GM19452 (cell line): ENCODE measurements around the gene NLRP2B.
"Not testable (repeated sequence)": the region's sequence is repeated elsewhere in the genome, so short reads cannot be mapped to it uniquely, and the experiment has no call there.

Experiments used
- ATAC-seq: cut with Tn5 transposase; IDR thresholded peaks from one replicate; pipeline ENCODE4 v1.9.1; 2021; ENCODE audit not compliant: unreplicated experiment

Gene NLRP2B

GRCh38 chrX:57680160-57680559 lies at the start of gene NLRP2B:
NLRP2B (minus strand) TSS chrX:57680260.
- no peak for ATAC-seq

GRCh38 chrX:57725995-57726394 lies 45.9 kb upstream of the NLRP2B start:
- ATAC-seq = not testable (repeated sequence)

GRCh38 chrX:57681341-57681740 lies 1.3 kb upstream of the NLRP2B start:
- ATAC-seq = no peak

GRCh38 chrX:57678686-57679428 lies 1.2 kb downstream of the NLRP2B start:
- ATAC-seq = no peak

GRCh38 chrX:57677132-57677858 lies 2.8 kb downstream of the NLRP2B start:
- no peak for ATAC-seq

GRCh38 chrX:57675320-57675719 lies 4.7 kb downstream of the NLRP2B start:
- ATAC-seq = no peak

GRCh38 chrX:57674861-57675260 lies 5.2 kb downstream of the NLRP2B start:
- ATAC-seq = no peak

GRCh38 chrX:57669961-57670360 lies 10.1 kb downstream of the NLRP2B start:
- ATAC-seq = no peak

- ATAC-seq = no peak
Measured at GRCh38 chrX:57667010-57667409, 13.1 kb downstream of the NLRP2B start.

- no peak for ATAC-seq
Measured at GRCh38 chrX:57655065-57655464, 25.0 kb downstream of the NLRP2B start.

GRCh38 chrX:57652705-57653104 lies 27.4 kb downstream of the NLRP2B start:
- no peak for ATAC-seq

- no peak for ATAC-seq
Measured at GRCh38 chrX:57651169-57651919, 28.7 kb downstream of the NLRP2B start.

- no peak for ATAC-seq
Measured at GRCh38 chrX:57647020-57647419, 33.0 kb downstream of the NLRP2B start.

- ATAC-seq = no peak
Measured at GRCh38 chrX:57643698-57644097, 36.4 kb downstream of the NLRP2B start.

GRCh38 chrX:57641338-57641737 lies 38.7 kb downstream of the NLRP2B start:
- no peak for ATAC-seq

- ATAC-seq = no peak
Measured at GRCh38 chrX:57640674-57641016, 39.4 kb downstream of the NLRP2B start.

- not testable (repeated sequence) for ATAC-seq
Measured at GRCh38 chrX:57629438-57629837, 50.6 kb downstream of the NLRP2B start.
